ENCODE measurements around the gene APOBEC3B.

Gene APOBEC3B

GRCh38 chr22:38997518-38997917 is 15.4 kb downstream of the APOBEC3B start:
- TF ChIP-seq TAF1 (IDR thresholded peaks at IDR 0.05; ENCODE audit: low read depth): no peak
- no peak for TF ChIP-seq NFIC (IDR thresholded peaks at IDR 0.05)

DNA sequence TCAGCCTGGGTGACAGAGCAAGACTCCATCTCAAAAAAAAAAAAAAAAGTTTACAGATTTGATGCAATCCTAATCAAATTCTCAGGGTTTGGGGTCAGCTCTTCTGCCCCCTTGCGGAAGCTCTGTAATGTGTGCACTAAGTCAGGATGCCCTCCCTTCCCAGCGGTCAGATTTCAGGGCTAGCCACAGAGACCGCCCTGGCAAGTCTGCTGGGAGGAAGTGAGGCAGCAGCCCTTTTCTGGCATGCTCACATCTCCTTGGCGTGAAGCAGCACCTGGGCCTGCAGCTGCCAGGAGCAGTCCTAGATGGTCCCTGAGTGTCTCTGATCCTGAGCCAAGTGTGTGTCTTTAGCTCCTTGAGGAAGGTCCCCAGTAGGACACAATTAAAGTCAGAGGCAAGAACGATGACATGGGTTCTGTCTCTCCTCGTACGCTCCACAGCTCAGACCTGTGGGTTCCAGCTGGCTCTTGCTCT is 21.1 kb downstream of the APOBEC3B start:
- TF ChIP-seq MAX (IDR thresholded peaks at IDR 0.05) (peak; percentile 31), TCF12 (IDR thresholded peaks at IDR 0.05; ENCODE audit: low read depth) (0 out of 2 replicates have a peak, but pooled peaks have one; percentile 35), CEBPB (IDR thresholded peaks at IDR 0.05) (peak; percentile 48; the same call in 1 of the 2 replicates), CREB1 (IDR thresholded peaks at IDR 0.05; ENCODE audit: low read depth) (no peak), RAD21 (IDR thresholded peaks at IDR 0.05; ENCODE audit: low read depth) (peak; percentile 78), TEAD4 (IDR thresholded peaks at IDR 0.05) (peak; percentile 33), NFIC (IDR thresholded peaks at IDR 0.05) (0 out of 2 replicates have a peak, but pooled peaks have one; percentile 9), EGR1 (IDR thresholded peaks at IDR 0.05) (no peak)
- TF ChIP-seq, protein P1, sequence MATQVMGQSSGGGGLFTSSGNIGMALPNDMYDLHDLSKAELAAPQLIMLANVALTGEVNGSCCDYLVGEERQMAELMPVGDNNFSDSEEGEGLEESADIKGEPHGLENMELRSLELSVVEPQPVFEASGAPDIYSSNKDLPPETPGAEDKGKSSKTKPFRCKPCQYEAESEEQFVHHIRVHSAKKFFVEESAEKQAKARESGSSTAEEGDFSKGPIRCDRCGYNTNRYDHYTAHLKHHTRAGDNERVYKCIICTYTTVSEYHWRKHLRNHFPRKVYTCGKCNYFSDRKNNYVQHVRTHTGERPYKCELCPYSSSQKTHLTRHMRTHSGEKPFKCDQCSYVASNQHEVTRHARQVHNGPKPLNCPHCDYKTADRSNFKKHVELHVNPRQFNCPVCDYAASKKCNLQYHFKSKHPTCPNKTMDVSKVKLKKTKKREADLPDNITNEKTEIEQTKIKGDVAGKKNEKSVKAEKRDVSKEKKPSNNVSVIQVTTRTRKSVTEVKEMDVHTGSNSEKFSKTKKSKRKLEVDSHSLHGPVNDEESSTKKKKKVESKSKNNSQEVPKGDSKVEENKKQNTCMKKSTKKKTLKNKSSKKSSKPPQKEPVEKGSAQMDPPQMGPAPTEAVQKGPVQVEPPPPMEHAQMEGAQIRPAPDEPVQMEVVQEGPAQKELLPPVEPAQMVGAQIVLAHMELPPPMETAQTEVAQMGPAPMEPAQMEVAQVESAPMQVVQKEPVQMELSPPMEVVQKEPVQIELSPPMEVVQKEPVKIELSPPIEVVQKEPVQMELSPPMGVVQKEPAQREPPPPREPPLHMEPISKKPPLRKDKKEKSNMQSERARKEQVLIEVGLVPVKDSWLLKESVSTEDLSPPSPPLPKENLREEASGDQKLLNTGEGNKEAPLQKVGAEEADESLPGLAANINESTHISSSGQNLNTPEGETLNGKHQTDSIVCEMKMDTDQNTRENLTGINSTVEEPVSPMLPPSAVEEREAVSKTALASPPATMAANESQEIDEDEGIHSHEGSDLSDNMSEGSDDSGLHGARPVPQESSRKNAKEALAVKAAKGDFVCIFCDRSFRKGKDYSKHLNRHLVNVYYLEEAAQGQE (IDR thresholded peaks at IDR 0.05; ENCODE audit: low read depth): no peak

DNA sequence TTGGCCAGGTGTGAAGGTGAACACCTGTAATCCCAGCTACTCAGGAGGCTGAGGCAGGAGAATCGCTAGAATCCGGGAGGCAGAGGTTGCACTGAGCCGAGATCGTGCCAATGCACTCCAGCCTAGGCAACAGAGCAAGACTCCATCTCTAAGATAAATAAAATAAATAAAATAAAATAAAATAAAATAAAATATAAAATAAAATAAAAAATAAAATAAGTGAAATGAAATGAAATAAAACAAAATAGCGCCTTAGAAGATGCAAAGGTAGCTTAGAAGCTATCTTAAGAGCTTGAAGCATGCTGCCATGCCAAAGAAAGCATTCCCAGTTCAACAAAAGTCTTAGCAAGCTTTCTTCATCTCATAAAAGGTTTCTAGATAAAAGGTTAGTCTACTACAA is 25.0 kb downstream of the APOBEC3B start:
- no peak for TF ChIP-seq EP300 (IDR thresholded peaks at IDR 0.05; ENCODE audit: borderline replicate concordance)

DNA sequence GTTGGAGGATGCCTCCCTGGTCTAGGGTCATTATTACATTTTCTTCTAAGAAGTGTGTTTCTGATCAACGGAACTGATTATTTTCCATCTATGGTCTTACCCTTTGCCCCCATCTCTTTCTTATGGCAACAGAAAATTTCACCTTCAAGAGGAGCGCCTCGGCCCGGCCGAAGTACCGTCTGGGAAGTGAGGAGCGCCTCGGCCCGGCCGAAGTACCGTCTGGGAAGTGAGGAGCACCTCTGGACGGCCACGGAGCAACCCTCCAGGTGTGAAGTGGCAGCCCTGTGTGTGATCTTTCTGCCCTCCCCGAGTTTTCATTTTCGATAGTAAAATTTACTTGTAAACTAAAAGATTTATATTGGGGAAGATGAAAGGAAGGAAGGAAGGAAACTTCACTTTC is 28.8 kb downstream of the APOBEC3B start:
- no peak for TF ChIP-seq YY1 (IDR thresholded peaks at IDR 0.05; ENCODE audit: low read depth)

GRCh38 chr22:39012533-39013511 is 30.7 kb downstream of the APOBEC3B start:
- no peak for TF ChIP-seq ZBTB7A (IDR thresholded peaks at IDR 0.05; ENCODE audit: low read depth)
- TF ChIP-seq RAD21 (IDR thresholded peaks at IDR 0.05; ENCODE audit: low read depth): no peak
- no peak for TF ChIP-seq TAF1 (IDR thresholded peaks at IDR 0.05; ENCODE audit: low read depth)
- no peak for TF ChIP-seq EGR1 (IDR thresholded peaks at IDR 0.05)

GRCh38 chr22:39013942-39014722 is 32.0 kb downstream of the APOBEC3B start, which contains the start of gene APOBEC3C:
APOBEC3C (plus strand) TSS chr22:39014257; CDS start chr22:39014363, 106 bp downstream.
- no peak for TF ChIP-seq CEBPB (IDR thresholded peaks at IDR 0.05)
- no peak for TF ChIP-seq TEAD4 (IDR thresholded peaks at IDR 0.05)
- TF ChIP-seq, protein P2, sequence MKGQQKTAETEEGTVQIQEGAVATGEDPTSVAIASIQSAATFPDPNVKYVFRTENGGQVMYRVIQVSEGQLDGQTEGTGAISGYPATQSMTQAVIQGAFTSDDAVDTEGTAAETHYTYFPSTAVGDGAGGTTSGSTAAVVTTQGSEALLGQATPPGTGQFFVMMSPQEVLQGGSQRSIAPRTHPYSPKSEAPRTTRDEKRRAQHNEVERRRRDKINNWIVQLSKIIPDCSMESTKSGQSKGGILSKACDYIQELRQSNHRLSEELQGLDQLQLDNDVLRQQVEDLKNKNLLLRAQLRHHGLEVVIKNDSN (IDR thresholded peaks at IDR 0.05): no peak
- TF ChIP-seq MAX (IDR thresholded peaks at IDR 0.05): no peak
- TF ChIP-seq EP300 (IDR thresholded peaks at IDR 0.05; ENCODE audit: borderline replicate concordance): no peak
- TF ChIP-seq FOXM1 (IDR thresholded peaks at IDR 0.05; ENCODE audit: borderline replicate concordance, low read depth): no peak
- TF ChIP-seq, protein P1 (IDR thresholded peaks at IDR 0.05; ENCODE audit: low read depth): no peak
- no peak for TF ChIP-seq EGR1 (IDR thresholded peaks at IDR 0.05)
- no peak for TF ChIP-seq NFIC (IDR thresholded peaks at IDR 0.05)
- TF ChIP-seq YY1 (IDR thresholded peaks at IDR 0.05; ENCODE audit: low read depth): no peak
- TF ChIP-seq ZBTB7A (IDR thresholded peaks at IDR 0.05; ENCODE audit: low read depth): no peak
- TF ChIP-seq TCF12 (IDR thresholded peaks at IDR 0.05; ENCODE audit: low read depth): no peak
- no peak for TF ChIP-seq RAD21 (IDR thresholded peaks at IDR 0.05; ENCODE audit: low read depth)
- no peak for TF ChIP-seq TAF1 (IDR thresholded peaks at IDR 0.05; ENCODE audit: low read depth)
- TF ChIP-seq CREB1 (IDR thresholded peaks at IDR 0.05; ENCODE audit: low read depth): no peak

Measured in Ishikawa (cell line).